Astrocyte of the cerebellum (primary cell): Measurements from ENCODE around the gene CFAP299.
A peak's percentile ranks its signal among the peaks of the same experiment; 100 is the strongest.

ENCODE experiments used
- DNase-seq: peaks from one replicate; pipeline ENCODE4 v3.0.0-alpha.2; 2011; ENCODE audit warnings: low read depth
- H3K4me3 ChIP-seq: 2 replicates; pipeline ENCODE4 v1.5.1; 2011; ENCODE audit warnings: mild to moderate bottlenecking, low read depth, low read length, moderate library complexity
- in situ Hi-C: cut with HindIII; loops from 2 replicates; pipeline ENCODE4 v1.10.0; 2017; ENCODE audit warnings: low sequenced_read_pairs
- TF ChIP-seq, protein P1 (sequence below): IDR thresholded peaks from 2 replicates; pipeline ENCODE4 v1.5.1; 2012; ENCODE audit warnings: low read length, low read depth, moderate library complexity, mild to moderate bottlenecking; ENCODE audit errors: missing control alignments

Gene CFAP299

DNA sequence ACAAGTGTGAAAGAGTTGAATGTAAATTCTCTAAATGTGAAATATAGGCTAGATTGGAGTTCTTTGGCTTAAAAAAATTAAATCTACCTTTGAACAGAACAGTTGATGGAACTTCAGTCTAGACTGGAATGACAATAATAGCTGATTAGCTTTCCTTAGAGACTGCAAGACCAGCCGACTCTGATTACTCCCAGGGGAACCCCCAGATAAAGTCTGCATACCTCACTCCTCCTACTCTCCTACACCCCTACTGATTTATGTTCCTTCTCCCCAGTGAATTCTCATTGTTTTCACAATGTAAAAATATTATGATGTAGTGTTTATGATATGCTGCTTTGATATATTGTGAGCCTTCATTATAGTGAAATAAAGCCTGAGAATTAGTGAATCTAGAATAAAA lies 241.3 kb downstream of the CFAP299 start:
- TF ChIP-seq, protein P1, sequence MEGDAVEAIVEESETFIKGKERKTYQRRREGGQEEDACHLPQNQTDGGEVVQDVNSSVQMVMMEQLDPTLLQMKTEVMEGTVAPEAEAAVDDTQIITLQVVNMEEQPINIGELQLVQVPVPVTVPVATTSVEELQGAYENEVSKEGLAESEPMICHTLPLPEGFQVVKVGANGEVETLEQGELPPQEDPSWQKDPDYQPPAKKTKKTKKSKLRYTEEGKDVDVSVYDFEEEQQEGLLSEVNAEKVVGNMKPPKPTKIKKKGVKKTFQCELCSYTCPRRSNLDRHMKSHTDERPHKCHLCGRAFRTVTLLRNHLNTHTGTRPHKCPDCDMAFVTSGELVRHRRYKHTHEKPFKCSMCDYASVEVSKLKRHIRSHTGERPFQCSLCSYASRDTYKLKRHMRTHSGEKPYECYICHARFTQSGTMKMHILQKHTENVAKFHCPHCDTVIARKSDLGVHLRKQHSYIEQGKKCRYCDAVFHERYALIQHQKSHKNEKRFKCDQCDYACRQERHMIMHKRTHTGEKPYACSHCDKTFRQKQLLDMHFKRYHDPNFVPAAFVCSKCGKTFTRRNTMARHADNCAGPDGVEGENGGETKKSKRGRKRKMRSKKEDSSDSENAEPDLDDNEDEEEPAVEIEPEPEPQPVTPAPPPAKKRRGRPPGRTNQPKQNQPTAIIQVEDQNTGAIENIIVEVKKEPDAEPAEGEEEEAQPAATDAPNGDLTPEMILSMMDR, result no peak
- no peak for DNase-seq
- in situ Hi-C loops, result no loop called here
- H3K4me3 ChIP-seq, result no peak overlapping the region

DNA sequence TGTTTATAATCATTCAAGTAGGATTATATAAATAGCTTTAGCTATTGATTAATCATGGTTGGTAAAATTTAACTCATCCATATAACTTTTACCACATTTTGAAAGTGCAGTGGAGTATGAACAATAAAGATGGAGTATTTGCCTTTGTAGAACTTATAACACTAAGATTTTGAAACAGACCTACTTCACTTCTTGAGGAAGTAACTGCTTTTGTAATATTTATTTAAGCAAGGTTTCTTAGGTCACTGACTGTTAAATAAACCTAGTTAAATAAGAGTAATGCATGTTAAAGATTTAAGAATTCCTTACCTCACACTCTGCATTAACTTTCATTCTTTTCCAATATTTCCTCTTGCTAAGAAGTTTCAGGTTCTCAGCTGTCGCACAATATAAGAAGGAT lies 242.5 kb downstream of the CFAP299 start:
- DNase-seq, result no peak
- TF ChIP-seq, protein P1, result no peak
- H3K4me3 ChIP-seq, result no peak overlapping the region
- in situ Hi-C loops, result no loop called here

DNA sequence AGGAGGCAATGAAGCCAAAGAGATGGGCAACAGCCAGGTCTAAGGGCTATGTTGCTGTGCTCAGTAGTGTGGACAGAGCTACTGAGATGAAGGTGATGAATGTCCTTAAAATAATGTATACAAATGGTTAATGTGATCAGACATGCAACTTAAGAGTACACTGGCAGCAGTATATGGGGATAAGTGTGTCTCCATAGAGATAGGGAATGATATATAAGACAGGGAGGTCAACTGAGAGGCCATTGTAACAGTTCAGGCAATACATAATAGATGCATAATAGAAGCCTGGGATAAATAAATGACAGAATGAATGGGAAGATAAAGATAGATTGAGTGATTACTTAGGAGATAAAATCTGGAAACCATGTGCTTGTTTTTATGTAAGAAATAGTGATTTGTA lies 250.0 kb downstream of the CFAP299 start:
- H3K4me3 ChIP-seq, result no peak overlapping the region
- TF ChIP-seq, protein P1, result no peak
- in situ Hi-C loops, result no loop called here
- no peak for DNase-seq

DNA sequence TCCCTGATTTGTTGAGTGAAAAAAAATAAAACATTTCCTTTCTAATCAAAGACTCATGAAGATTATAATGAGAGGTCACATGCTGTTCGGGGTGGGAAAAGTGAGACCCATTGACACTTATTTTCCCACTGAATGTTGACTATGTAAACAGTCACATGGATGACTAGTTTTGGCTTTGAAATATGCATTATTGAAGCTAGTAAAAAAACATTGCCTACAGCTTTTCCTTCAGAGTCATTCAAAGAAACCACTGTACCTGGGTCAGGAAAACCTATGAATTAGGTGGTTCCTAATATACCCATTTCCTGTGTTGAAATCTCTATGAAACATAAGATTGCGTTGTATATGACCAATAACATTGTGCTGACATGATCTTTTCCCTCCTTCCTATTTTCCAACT lies 251.2 kb downstream of the CFAP299 start:
- TF ChIP-seq, protein P1, result no peak
- H3K4me3 ChIP-seq, result no peak overlapping the region
- in situ Hi-C loops, result no loop called here
- no peak for DNase-seq

DNA sequence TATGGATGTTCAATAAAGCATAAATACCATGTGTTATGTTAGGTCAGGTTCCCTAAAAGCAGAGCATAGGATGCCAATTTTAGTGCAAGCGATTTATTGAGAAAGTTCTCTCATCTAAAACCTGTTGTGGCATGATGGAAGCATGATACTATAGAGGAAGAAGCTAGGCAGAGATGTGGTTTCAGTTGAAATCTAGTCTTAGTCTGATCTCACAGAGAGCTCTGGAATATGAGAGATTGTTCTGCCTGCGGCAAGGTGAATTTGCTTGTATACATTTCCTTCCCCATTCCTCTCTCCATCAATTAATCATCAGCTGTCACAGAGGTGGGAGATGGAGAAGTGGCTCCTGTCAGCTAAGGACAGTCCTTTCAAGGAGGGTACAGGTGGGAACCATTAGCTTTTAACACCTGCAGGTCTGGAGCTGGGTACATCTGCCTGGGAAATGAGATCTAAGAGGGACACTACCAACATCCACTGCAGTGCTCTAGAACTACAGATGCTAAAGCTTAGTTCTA lies 252.4 kb downstream of the CFAP299 start:
- TF ChIP-seq, protein P1, result no peak
- in situ Hi-C loops, result no loop called here
- no peak for DNase-seq
- H3K4me3 ChIP-seq, result no peak overlapping the region

DNA sequence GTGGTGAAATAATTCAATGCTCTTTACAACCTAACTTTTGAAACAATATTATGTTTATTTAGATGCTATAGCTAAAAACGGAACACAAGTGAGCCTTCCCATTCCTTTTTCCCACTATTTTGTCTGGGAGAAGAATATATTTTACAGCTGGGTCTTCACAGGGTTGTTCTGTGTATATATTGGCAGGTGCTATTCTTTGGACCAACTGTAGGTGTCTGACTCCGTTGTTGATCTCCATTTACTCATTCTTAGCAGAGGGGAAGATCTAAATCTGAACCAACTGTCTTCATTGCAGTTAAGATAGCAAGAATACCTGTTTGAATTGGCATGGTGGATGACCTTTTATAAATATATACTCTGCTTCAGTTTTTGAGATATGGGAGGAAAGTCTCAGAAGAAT lies 257.4 kb downstream of the CFAP299 start:
- TF ChIP-seq, protein P1, result peak; percentile 13
- no peak for DNase-seq
- in situ Hi-C loops, result no loop called here
- no peak overlapping the region for H3K4me3 ChIP-seq

DNA sequence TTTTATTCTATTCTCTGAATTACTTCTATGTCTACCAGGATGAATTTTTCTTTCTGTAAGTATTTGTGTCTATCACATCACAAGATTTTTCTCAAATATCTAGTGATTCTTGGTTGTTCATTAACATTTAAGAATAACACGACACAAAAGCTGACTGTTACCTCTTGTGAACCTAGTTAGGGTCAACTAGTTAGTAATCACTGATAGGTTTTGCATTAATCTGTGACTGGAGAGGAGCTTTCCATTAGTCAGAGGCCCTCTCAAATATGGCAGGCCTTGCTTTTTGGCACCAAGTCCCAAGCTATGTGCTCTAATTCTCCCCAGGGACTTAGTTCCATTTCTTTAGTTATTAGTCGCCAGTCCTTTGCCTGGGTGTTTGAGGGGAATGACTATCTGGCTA lies 259.2 kb downstream of the CFAP299 start:
- in situ Hi-C loops, result no loop called here
- TF ChIP-seq, protein P1, result no peak
- no peak overlapping the region for H3K4me3 ChIP-seq
- no peak for DNase-seq
